NCI-H526 (cell line): ENCODE measurements around the gene NAP1L5.

Experiments
- DNase-seq, 2 experiments: peaks; one replicate each; lab custom pipeline; 2025; lab: John Stamatoyannopoulos, UW

The NAP1L5 gene, protein sequence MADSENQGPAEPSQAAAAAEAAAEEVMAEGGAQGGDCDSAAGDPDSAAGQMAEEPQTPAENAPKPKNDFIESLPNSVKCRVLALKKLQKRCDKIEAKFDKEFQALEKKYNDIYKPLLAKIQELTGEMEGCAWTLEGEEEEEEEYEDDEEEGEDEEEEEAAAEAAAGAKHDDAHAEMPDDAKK

DNA sequence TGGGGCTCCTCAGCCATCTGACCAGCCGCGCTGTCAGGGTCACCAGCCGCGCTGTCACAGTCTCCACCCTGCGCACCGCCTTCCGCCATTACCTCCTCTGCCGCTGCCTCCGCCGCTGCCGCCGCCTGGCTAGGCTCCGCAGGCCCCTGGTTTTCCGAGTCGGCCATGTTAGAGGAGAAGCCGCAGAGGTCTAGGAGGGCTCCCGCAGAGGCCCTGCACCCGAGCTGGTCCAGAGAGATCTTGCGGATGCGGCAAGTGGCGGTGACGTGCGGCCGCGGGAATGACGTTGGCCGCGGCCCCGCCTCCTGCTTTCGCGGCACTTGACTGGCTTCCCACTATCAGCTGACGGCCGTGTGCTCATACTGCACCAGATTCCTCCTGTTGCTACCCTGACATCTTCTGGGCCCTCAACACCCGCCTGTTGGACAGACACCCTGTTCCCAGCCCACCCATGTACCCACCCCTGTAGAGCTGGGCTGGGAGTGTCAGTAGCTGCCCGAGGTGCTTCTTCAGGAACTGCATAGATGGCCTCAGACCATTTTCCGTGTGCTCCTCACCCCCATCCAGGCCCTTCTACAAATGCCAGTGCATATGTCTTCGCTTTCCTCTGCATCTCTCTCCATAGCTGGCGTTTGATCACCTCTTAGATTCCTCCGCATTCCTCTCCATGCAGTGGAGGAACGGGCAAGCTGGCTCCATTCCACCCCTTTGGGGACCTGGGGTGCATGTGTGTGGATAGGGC, at the start of gene NAP1L5:
Gene NAP1L5, minus strand, starts transcription at position 242 of the 742 bp plus-strand sequence. Its CDS starts 75 bp downstream, at position 167.
- DNase-seq, result no peak

DNA sequence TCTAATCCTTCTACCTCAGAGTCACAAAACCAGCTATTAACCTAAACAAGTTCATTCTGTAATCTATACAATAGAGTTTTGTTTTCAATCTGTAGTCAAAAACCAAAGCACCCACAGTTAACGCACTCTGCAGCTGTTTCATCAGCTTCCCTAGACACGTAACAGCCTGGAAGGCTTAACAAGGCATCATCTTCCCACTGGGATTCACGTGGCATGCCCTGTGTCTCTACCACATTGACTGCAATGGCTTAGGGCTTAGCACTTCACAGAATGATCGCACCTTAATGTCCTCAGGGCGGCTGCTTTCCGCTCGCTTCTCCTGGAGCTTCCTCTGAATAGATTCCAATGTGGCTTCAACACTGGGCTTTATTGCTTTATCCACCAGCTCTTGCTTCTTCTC, 49.7 kb upstream of the NAP1L5 start:
- no peak for DNase-seq

DNA sequence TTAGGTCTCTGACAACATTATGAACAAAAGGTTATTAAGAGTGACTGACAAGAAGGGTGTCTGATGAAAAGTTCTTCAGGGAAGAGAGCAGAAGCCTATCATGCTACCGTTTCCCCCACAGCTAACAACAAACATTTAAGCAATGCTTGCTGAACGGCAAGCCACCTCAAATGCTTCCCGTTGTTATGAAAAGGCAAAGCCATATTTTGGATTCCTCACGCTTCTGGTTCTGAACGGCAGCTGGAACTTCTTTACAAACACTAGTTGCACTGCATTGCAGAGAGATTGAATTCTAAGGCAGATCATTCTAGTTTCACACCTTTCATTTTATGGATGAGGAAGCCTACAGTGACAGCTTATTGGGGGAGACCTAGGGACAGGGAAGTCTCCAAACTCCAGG, 48.6 kb upstream of the NAP1L5 start:
- DNase-seq, result no peak

DNA sequence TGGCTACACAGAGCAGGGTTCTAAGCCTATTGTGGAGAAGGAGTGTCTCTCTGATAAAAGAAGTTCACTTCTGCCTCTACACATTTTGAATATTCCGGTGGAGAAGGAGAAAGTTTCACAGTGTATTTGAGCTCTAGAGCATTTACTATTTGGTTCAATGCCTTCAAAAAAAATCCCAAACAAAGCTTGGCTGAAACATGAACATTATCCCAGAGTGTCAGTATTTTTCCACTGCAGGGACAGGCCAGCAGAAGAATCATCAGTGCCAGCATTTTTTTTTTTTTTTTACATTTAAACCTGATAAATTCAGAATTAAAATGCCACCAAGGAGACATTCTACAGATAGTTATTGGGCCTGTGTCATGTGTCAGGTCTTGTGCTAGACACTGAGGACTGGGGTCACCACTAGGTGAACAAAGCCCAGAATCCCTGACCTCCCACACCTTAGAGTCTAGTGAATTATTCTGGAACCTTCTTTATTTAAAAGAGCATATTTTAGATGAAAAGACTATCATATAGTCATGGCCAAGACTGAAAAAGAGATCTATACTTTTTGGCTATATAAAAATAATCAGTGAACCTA, 48.0 kb upstream of the NAP1L5 start:
- no peak for DNase-seq

DNA sequence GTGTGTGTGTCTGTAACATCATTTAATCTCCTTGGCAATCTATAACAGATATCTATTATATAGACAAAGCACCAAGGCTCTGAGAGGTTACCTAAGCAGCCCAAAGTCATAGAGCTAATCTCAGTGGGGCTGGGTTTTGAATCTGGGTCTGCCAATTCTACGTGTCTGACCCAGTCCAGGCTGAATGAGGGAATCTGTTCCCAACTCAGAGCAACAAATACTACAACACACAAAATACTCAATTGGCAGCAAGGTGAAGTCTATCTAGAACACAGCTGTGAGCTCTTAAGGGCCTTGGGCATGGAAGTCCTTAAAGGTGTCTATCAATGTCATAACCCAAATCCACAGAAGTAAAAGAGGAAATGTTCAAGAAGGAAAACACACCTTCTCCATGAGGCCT, 47.5 kb upstream of the NAP1L5 start:
- no peak for DNase-seq

DNA sequence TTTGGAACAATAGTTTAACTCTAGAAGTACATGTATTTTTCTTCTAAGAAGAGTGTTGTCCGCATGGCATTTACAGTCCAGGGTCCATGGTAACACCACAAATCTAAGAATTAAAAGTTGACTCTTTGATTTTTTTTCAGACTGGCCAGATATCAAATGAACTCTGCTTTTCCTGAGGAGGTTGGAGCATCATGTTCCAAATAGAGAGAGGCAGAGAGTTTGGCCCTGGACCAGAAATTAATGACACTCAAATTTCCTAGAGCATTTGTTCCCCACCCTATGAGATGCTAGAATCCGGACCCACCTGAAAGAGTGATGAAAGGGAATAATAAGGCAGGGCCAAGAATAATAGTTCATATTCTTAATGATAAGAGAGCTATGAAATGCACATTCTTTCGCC, 47.0 kb upstream of the NAP1L5 start:
- no peak for DNase-seq

DNA sequence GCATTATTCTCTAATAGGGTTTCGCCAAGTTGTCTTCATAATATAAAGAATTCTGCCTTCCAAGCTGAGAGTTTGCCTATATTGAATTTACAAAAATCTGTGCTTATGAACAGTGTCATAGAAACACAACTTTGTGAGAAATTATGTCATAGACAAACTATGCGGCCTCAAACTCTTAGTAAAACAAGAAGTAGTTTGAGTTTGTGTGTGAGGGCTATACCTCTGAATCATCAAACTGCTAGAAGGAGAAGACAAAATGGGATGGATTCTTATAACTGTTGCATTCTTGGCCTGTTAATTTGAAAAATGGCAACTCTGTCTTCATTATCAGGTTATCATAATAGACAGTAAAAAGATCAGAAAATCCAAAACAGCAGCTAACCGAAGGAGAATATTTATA, 46.1 kb upstream of the NAP1L5 start:
- DNase-seq, result no peak

DNA sequence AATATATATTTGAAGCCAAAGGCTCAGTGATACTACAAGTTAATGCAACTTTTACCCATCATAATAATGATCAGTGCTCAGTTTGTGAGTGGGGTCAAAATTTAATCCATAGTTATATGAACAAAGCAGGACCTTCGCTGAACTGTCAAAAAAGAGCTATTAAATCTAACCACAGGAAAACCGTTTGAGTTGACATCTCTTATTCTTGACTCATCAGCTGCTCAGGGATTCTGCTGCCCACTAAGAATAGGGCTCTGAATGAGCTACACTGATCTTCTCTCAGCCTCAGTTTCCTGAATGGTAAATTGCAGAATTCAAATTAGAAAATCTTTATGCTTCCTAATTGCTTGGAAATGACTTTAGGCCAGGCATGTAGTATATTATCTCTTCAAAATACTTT, 44.9 kb upstream of the NAP1L5 start:
- no peak for DNase-seq

DNA sequence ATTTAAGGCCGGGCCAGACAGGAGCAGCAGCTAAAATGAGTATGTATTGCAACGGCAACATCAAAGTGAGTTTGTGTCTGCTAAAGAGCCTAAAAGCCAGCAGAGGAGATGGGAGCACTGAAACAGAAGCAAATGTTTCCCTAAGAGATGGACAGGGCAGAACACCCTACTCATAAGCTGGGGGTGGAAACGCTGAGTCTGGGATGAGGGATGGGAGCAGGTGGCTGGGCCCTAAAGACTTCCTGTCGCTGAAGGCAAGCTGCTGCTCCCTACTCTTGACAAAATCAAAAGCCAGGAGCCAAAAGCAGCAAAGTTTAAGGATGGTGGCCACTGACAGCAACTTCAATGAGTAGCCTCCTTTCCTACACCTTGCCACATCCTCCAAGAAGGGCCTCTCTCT, 40.6 kb upstream of the NAP1L5 start:
- no peak for DNase-seq

DNA sequence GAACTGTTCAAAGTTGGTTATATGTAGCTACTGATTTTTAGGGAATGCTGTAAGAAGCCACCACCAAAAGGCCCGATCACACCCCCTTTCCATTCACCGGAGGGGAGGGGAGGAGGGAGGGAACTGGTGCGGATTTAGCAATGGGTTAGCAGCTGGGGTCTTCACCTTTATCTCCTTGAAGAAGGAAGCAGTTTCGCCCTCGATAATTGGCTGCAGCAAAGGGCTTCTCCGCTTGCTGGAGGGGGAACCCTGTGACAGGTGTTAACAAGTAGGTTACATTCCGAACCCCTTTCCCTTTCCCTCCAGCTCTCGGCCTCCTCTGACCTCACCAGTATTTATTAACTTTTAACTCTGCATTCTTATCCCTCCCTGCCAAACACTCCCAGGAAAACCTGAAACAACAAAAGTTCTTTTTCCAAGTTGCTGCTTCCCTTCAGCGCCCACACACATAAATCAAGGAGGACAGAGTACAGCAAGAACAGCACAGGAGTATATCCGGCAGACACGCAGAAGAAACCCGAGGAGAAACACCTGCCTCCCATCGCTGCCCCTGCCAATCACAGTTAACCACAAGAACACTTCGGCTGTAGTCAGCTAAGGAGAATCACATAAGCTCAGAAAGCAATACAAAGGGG, 39.8 kb upstream of the NAP1L5 start:
- DNase-seq, result no peak

DNA sequence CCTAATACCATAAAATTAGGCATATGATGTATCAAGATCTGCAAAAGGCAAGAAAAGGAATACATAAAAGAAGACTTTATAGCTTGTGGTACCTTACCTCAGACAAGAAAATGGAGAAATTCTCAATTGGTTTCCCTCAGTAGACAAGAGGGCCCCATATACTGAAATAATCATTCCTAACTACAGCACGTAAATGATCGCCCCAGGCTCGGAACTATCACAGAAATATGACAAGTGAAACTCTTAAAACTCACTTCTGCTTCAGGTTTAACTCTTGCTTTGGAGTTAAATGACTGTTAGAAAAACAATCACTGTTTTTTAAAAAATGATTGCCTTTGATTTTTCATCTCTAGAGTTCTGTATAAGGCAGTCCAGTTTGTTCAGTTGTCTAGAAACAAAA, 38.6 kb upstream of the NAP1L5 start:
- no peak for DNase-seq

DNA sequence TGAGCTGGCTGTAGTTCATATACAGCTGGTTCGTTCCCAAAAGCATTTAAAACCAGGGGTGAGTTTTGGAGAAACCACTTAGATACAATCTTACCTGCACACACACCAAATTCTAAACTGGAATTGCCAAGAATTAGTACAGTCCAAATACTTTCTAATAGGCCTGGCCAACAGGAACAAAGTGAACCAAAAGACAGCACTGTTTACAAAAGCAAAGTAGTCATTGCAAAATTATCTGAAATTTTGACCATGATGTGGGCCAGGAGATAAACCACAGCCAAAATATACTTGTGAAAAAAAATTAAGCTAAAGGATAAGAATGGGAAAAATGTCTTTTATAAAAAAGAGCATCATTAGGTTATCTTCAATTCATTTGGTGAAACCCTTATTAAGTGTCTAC, 37.9 kb upstream of the NAP1L5 start:
- no peak for DNase-seq

DNA sequence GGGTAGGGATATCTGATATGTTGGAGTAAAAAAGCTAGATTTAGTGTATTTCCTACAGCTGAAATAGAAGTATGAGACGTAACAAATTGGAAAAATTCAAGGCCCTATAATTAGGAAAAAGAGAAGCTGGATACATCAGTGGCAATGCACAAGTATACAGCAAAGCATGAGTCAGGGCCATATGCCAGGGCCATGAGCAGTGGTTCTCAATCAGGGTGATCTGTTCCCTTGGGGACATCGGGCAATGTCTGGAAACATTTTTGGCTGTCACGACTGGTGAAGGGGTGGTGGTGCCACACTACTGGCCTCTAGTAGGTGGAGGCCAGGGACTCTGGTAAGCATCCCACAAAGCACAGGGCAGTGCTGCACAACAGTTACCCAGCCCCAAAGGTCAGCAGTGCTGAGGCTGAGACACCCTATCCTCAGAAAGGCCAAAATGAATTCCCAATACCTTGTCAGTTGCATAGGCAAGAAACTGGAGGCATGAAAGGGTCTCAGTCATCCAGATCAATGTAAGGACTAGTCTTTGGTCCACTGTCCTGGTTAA, 36.8 kb upstream of the NAP1L5 start:
- no peak for DNase-seq

DNA sequence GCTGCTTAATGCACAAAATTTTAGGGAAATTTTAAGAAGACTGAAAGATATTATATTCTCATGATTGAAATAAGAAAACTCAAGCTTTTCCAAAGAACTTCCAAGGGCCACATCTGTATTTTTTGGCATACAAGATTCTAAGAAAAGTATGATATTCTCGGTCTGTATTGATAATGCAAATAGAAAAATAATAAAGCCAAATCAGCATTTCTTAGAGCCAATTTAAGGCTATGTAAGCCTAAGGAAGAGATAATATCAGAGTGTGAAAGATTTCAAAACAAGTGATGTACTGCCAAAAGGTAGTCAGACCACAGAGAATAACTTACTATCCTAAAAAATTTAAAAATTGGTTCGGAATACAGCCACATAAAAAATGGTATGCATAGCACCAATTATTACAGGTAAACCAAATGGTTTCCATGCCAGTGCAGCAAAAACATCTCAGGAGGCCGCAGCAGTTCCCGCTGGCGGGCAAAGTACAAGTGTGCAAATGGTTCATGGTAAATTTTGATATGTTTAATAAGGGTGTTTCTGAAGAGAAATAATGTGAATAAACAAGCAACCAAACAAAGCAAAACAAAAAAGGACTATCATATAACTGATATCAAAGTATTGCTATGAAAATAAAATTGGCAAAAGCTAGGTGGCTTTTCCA, 35.2 kb upstream of the NAP1L5 start:
- DNase-seq, result no peak

DNA sequence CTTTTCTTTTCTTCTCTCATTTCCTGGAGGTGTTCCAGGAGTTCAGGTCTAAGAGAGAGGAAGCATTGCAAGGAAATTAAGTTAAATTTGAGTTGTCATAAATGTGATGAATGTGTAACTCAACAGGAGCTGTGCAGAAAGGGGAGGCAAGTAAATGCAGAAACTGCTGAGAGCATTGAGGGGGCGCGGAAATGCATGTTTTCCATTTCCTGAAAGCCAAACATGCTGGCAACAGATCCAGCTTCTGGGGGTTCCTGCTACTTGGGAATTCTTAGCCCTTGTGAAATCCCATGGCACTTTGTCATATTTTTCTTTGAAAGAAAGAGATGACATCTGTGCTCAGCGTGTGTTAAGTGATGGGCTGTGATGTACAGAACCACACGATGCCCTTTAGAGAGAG, 33.8 kb upstream of the NAP1L5 start:
- no peak for DNase-seq

DNA sequence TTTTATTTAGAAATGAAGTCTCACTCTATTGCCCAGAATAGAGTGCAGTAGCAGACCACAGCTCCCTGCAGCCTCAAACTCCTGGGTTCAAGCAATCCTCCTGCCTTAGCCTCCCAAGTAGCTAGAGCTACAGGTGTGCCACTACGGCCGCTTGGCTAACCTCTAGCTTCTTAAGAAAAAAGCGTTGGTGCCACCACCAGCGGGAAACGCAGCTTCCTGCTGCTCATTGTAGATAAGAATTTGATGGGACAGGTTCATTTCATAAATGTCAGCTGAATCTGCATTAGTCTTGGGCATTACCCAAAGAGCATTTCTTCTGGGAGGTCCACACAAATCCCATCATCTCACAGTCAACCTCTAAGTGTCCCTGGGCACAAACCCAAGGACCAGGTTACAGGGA, 33.2 kb upstream of the NAP1L5 start:
- no peak for DNase-seq

DNA sequence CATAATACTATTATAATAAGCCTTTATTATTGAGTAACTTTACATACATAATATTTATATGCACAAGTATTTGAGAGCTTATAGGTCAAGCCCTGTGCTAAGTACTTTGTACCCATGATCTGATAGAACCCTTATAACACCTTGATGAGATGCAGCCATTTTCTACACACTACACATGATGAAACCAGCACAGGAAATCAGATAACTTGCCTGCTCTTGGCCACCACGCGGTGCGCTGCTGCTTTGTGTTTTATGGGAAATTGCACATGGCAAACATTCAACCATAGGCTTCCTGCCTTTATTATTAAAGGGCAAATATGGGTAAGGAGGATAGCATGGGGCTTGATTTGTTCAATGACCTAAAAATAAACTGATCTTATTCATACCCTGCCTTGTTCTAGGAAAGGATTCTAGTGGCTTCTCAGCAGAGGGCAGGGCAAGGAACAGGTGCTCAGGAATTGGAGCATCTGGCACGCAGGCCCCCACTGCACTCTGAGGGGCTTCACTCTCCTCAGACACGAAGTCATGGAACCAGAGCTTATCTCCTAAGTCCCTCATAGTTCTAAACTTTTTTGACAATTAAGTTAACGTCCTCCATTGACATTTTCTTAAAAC, 31.6 kb upstream of the NAP1L5 start:
- DNase-seq, result no peak

DNA sequence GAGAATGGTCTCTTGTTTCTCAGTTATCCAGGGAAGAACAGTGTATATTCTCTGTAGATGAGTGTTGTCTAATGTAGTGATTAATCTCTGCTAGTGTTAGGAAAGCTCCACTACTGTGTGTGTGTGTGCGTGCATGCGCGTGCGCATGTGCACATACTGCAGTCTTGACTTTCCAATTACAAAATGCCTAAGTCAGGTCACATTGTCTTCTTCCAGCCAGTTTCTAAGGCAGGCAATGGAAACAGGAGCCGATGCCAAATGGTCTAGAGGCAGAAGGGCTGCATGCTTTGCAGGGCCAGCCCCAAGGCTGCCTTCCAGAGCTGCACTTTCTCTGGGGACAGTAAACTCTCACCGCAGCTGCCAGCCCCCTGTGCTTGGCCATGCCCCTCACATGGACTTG, 30.5 kb upstream of the NAP1L5 start:
- no peak for DNase-seq

DNA sequence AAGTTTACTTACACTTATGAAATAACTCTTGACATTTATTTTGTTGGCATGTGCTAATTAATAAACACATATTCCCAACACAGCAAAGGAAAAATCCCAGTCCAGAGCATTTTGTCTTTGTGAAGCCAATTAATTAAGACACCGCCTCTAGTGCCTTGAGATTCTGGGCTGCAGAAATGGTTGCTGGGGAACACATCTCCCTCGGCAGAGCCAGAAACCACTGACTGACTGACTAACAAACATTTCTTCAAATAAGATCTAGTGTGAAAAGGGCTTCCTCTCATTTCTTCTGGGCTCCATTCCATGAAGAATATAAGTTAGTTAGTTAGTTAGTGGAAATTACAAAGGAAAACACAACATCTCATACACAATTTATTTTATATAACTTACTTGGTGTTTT, 28.4 kb upstream of the NAP1L5 start:
- no peak for DNase-seq

DNA sequence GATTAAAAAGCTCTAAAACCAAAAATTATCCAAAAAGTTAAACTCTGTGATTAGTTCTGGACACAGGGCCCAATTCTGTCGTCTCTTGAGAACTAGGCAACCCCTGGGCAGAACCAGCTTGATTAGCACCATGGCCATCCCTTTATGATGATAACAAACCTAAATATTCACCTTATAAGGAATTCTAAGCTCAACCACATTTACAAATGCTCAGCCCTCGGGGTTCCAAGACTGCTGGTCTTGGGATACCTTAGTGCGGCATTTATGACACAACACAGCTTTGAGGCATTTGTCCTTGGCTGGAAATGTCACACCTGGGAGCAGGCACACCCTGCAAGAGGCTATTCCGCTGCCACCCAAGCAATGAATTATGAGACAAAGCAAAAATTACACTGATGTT, 27.5 kb upstream of the NAP1L5 start:
- no peak for DNase-seq

DNA sequence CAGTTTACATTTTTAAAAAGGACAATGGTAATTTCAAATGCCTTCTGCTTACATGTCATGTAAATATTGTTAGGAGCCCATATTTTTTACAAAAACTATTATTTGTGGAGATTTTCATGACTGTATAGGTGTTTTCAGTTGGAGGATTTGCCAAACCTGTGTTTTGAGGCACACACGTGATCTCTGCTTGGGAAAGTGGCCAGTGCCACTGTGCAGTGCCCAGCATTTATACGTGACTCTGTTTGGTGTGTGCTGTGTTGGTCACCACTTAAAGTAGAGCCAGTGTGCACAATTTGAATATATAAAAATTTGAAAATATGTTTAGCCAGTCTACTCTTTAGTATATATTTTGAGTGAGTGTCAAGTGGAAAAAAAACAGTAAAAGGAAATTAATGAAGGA, 26.8 kb upstream of the NAP1L5 start:
- no peak for DNase-seq

DNA sequence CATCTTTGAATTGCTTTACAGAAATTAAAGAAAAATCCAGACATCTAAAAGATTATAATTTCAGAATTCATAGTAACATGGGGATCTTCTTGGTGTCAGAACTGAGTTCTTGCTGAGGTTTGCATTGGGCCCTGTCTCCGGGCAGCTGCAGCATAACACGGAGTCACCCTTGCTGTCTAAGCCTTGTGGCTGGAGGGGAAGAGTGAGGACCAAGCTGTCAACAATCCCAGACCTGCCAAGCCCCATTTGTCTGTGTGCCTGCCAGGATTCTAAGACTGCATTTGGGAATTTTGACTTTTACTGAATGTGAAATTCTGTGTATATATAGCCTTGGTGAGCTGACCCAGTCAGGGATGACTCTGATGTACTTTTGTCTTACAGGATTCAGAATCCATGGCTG, 25.2 kb upstream of the NAP1L5 start:
- no peak for DNase-seq
